HepG2 (cell line): ENCODE measurements around the gene SLC13A3. TPM values are rescaled to one million over a fixed set of nuclear protein-coding genes. Genes with fewer than 3 reads are reported as not detected.

Source experiments
- FOXK2 ChIP-seq: fragments of 450-650 bp; IDR thresholded peaks from 2 replicates; pipeline ENCODE4 v1.6.1; 2016
- HMGA1 ChIP-seq: sonication (generic); formaldehyde crosslinking; conservative IDR thresholded peaks from 2 replicates; pipeline ENCODE4 v1.4.0; 2020; ENCODE audit warnings: missing genetic modification reagents
- KDM6A ChIP-seq: IDR thresholded peaks from 2 replicates; pipeline ENCODE4 v1.6.1; 2016; ENCODE audit warnings: low read depth
- NPAS2 ChIP-seq: sonication (generic); formaldehyde crosslinking; IDR thresholded peaks from 2 replicates; pipeline ENCODE4 v1.8.0; 2022; ENCODE audit warnings: mild to moderate bottlenecking, missing genetic modification reagents, borderline replicate concordance
- TFAP4 ChIP-seq: sonication (generic); IDR thresholded peaks from 2 replicates; pipeline ENCODE4 v1.6.1; 2016; ENCODE audit warnings: low read depth, borderline replicate concordance
- ZNF24 ChIP-seq: fragments of 450-650 bp; IDR thresholded peaks from 2 replicates; pipeline ENCODE4 v1.6.1; 2017; ENCODE audit warnings: antibody characterized with exemption, mild to moderate bottlenecking
- ZNF329 ChIP-seq: sonication (generic); formaldehyde crosslinking; IDR thresholded peaks from 2 replicates; pipeline ENCODE4 v1.9.0; 2021; ENCODE audit warnings: low read depth, mild to moderate bottlenecking, missing genetic modification reagents
- ZNF547 ChIP-seq: sonication (generic); formaldehyde crosslinking; IDR thresholded peaks from 2 replicates; pipeline ENCODE4 v1.5.1; 2020; ENCODE audit warnings: mild to moderate bottlenecking, missing genetic modification reagents
- ZNF768 ChIP-seq: sonication (generic); formaldehyde crosslinking; IDR thresholded peaks from 2 replicates; pipeline ENCODE4 v1.4.0; 2020; ENCODE audit warnings: missing genetic modification reagents
- ZNF772 ChIP-seq: sonication (generic); formaldehyde crosslinking; IDR thresholded peaks from 2 replicates; pipeline ENCODE4 v1.5.0; 2020; ENCODE audit warnings: mild to moderate bottlenecking, missing genetic modification reagents
- ZSCAN20 ChIP-seq: sonication (generic); formaldehyde crosslinking; IDR thresholded peaks from 2 replicates; pipeline ENCODE4 v1.4.0; 2020; ENCODE audit warnings: missing genetic modification reagents, mild to moderate bottlenecking, borderline replicate concordance
- polyA plus RNA-seq, 8 experiments: library from polyadenylated mRNA; depleted of rRNA in 3 of 8; stranded (reverse) in 7 of 8; unstranded in 1 of 8; fragments of >200 nt; fragmentation: Illumina TruSeq in 4 of 8; extraction: Trizol in 4 of 8; gene quantifications; 2 replicates each; pipeline versions ENCODE4 v1.2.1 to v1.2.3, GENCODE V29; 2011 to 2016; ENCODE audit warnings: low read depth in 4 of 8, missing spikeins in 1 of 8, mixed read lengths in 1 of 8; ENCODE audit not compliant: insufficient read depth in 1 of 8
- total RNA-seq, 5 experiments: library from RNA; depleted of rRNA; stranded (reverse); fragments of >200 nt; fragmentation: Illumina TruSeq; extraction: Trizol; gene quantifications; 2 replicates each; pipeline ENCODE4 v1.2.3, GENCODE V29; 2016; ENCODE audit warnings: low read depth in 1 of 5
- TF ChIP-seq, protein P1 (sequence below): sonication (generic); formaldehyde crosslinking; IDR thresholded peaks from 2 replicates; pipeline ENCODE4 v1.4.0; 2020; ENCODE audit warnings: missing genetic modification reagents
- TF ChIP-seq, protein P2 (sequence below): sonication (generic); formaldehyde crosslinking; IDR thresholded peaks from 2 replicates; pipeline ENCODE4 v1.4.0; 2020; ENCODE audit warnings: mild to moderate bottlenecking, missing genetic modification reagents
- TF ChIP-seq, protein P3 (sequence below): sonication (generic); formaldehyde crosslinking; IDR thresholded peaks from 2 replicates; pipeline ENCODE4 v1.5.0; 2020; ENCODE audit warnings: mild to moderate bottlenecking, missing genetic modification reagents, moderate library complexity

SLC13A3 gene
- total and polyA plus RNA-seq, 2 of the 13 experiments (the other 11 are each of a cell fraction or from before 2014, with no cell fraction given): 66.5 to 76.0 TPM

DNA sequence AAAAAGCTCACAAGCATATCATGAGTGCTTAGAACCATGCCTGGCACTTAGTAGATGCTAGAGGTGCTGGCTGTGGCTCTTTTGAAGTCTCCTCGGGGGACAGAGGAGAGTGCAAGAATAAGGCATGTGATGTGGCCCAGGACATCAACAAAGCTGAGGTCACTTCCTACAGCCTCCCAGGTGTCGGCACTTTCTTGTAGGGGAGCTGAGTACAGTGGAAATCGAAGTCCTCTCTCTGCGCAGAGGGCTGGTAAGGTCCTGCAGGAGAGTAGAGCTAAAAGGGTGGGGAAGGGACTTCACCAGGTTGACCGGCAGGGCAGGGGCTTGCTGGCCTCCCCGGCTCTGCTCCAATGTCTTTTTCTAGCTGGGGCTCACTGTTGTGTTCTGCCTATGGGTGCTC lies 11.2 kb downstream of the SLC13A3 start (continued):
- TF ChIP-seq, protein P1, sequence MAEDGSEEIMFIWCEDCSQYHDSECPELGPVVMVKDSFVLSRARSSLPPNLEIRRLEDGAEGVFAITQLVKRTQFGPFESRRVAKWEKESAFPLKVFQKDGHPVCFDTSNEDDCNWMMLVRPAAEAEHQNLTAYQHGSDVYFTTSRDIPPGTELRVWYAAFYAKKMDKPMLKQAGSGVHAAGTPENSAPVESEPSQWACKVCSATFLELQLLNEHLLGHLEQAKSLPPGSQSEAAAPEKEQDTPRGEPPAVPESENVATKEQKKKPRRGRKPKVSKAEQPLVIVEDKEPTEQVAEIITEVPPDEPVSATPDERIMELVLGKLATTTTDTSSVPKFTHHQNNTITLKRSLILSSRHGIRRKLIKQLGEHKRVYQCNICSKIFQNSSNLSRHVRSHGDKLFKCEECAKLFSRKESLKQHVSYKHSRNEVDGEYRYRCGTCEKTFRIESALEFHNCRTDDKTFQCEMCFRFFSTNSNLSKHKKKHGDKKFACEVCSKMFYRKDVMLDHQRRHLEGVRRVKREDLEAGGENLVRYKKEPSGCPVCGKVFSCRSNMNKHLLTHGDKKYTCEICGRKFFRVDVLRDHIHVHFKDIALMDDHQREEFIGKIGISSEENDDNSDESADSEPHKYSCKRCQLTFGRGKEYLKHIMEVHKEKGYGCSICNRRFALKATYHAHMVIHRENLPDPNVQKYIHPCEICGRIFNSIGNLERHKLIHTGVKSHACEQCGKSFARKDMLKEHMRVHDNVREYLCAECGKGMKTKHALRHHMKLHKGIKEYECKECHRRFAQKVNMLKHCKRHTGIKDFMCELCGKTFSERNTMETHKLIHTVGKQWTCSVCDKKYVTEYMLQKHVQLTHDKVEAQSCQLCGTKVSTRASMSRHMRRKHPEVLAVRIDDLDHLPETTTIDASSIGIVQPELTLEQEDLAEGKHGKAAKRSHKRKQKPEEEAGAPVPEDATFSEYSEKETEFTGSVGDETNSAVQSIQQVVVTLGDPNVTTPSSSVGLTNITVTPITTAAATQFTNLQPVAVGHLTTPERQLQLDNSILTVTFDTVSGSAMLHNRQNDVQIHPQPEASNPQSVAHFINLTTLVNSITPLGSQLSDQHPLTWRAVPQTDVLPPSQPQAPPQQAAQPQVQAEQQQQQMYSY (CRISPR knock-in tag): no peak
- TF ChIP-seq NPAS2 (CRISPR knock-in tag): no peak
- TF ChIP-seq ZNF772: no peak
- no peak for TF ChIP-seq ZNF768 (CRISPR knock-in tag)
- TF ChIP-seq, protein P2, sequence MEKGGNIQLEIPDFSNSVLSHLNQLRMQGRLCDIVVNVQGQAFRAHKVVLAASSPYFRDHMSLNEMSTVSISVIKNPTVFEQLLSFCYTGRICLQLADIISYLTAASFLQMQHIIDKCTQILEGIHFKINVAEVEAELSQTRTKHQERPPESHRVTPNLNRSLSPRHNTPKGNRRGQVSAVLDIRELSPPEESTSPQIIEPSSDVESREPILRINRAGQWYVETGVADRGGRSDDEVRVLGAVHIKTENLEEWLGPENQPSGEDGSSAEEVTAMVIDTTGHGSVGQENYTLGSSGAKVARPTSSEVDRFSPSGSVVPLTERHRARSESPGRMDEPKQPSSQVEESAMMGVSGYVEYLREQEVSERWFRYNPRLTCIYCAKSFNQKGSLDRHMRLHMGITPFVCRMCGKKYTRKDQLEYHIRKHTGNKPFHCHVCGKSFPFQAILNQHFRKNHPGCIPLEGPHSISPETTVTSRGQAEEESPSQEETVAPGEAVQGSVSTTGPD: peak; percentile 41; the same call in 1 of the 2 replicates
- TF ChIP-seq ZNF24: no peak
- no peak for TF ChIP-seq KDM6A
- TF ChIP-seq TFAP4: 0 out of 2 replicates have a peak, but pooled peaks have one; percentile 15
- no peak for TF ChIP-seq ZSCAN20 (CRISPR knock-in tag)
- TF ChIP-seq FOXK2: no peak
- no peak for TF ChIP-seq HMGA1 (CRISPR knock-in tag)
- TF ChIP-seq ZNF329: no peak
- no peak for TF ChIP-seq ZNF547
- TF ChIP-seq, protein P3, sequence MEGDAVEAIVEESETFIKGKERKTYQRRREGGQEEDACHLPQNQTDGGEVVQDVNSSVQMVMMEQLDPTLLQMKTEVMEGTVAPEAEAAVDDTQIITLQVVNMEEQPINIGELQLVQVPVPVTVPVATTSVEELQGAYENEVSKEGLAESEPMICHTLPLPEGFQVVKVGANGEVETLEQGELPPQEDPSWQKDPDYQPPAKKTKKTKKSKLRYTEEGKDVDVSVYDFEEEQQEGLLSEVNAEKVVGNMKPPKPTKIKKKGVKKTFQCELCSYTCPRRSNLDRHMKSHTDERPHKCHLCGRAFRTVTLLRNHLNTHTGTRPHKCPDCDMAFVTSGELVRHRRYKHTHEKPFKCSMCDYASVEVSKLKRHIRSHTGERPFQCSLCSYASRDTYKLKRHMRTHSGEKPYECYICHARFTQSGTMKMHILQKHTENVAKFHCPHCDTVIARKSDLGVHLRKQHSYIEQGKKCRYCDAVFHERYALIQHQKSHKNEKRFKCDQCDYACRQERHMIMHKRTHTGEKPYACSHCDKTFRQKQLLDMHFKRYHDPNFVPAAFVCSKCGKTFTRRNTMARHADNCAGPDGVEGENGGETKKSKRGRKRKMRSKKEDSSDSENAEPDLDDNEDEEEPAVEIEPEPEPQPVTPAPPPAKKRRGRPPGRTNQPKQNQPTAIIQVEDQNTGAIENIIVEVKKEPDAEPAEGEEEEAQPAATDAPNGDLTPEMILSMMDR (CRISPR knock-in tag): no peak
